ENCODE data around the gene NOTCH1.

DNA sequence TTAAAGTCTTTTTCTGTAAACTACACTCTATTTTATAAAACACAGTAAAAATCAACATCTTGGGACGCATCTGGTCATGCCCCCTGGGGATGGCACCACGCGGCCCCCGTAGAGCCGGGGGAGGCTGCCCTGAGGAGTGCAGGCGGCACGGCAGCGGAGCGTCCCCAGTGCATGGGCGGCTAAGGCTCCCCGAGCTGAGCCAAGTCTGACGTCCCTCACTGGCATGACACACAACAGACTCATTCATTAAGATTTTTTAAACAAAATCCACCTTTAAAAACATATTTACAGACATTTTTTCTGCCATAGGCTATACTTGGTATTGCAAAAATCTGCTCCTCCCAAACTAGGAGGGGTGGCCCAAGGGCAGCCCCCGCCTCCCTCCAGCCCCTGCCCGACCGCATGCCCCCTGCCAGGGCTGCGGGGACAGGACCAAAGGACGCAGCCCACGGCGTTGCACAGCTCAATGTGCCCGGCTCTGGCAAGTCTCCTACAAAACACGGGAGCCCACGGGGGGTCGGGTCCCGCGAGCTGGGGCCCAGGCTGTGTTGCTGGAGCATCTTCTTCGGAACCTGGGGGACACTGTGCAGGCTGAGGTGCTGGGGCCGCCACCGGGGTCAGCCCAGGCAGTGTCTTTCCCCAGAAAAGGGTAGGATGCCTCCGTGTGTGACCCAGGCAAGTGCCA, 51.2 kb downstream of the NOTCH1 start:
- no peak for TF ChIP-seq CTCF (conservative IDR thresholded peaks at IDR 0.05)
- no peak for TF ChIP-seq ZFX (IDR thresholded peaks at IDR 0.05)

Measured in C4-2B (cell line).